Measurements from ENCODE around the gene TUBG2.

DNA sequence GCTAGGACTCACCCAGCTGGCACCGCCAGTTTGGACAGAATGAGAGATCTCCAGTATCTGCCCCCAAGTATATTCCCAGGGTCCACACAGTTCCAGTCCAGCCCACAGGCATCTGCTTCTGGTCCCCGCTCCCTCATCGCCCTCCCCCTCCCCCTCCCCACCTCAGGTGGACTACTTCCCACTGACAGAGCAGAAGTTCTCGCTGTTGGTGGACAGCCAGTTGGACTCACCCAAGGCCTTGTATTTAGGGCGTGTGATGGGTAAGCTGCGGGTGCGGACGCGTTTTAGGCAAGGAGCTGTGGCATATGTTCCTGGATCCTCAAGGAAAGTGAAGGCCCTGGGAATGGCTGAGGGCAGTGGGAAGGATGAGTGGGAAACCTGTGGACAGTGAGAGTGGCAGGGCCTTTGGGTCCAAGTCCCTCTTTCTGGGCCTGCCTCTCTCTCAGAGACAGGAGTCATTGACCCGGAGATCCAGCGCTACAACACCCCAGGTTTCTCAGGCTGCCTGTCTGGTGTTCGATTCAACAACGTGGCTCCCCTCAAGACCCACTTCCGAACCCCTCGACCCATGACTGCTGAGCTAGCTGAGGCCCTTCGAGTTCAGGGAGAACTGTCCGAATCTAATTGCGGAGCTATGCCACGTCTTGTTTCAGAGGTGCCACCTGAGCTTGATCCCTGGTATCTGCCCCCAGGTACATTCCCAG lies 38.2 kb downstream of the TUBG2 start:
- TF ChIP-seq, protein P1, sequence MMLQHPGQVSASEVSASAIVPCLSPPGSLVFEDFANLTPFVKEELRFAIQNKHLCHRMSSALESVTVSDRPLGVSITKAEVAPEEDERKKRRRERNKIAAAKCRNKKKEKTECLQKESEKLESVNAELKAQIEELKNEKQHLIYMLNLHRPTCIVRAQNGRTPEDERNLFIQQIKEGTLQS (IDR thresholded peaks at IDR 0.05; ENCODE audit: borderline replicate concordance, extremely low read depth, low read depth, low read length) = no peak
- TF ChIP-seq ZSCAN29 (IDR thresholded peaks at IDR 0.05) (no peak), EGR1 (IDR thresholded peaks at IDR 0.05; ENCODE audit: borderline replicate concordance in 1 of 2, low read depth in 2 of 2, low read length in 2 of 2) (no peak)
- TF ChIP-seq, protein P2, sequence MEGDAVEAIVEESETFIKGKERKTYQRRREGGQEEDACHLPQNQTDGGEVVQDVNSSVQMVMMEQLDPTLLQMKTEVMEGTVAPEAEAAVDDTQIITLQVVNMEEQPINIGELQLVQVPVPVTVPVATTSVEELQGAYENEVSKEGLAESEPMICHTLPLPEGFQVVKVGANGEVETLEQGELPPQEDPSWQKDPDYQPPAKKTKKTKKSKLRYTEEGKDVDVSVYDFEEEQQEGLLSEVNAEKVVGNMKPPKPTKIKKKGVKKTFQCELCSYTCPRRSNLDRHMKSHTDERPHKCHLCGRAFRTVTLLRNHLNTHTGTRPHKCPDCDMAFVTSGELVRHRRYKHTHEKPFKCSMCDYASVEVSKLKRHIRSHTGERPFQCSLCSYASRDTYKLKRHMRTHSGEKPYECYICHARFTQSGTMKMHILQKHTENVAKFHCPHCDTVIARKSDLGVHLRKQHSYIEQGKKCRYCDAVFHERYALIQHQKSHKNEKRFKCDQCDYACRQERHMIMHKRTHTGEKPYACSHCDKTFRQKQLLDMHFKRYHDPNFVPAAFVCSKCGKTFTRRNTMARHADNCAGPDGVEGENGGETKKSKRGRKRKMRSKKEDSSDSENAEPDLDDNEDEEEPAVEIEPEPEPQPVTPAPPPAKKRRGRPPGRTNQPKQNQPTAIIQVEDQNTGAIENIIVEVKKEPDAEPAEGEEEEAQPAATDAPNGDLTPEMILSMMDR (IDR thresholded peaks at IDR 0.05 in 2 of 3, conservative IDR thresholded peaks at IDR 0.05 in 1 of 3; ENCODE audit: control insufficient read depth in 2 of 3, extremely low read depth in 1 of 3, insufficient read depth in 1 of 3, low read depth in 3 of 3, low read length in 3 of 3) = no peak
